Keratinocyte (primary cell): ENCODE results near the gene INSR.

ENCODE experiments used
- CTCF ChIP-seq, 3 experiments: IDR thresholded peaks in 1 of 3; conservative IDR thresholded peaks in 1 of 3; optimal IDR thresholded peaks in 1 of 3; 2 replicates in 2 of 3; 3 replicates in 1 of 3; pipeline versions ENCODE3 to v1.5.1; 2011; ENCODE audit warnings: low read length in 3 of 3, mild to moderate bottlenecking in 3 of 3, moderate library complexity in 2 of 3, control low read depth in 1 of 3, inconsistent platforms in 1 of 3; ENCODE audit not compliant: insufficient read depth in 2 of 3; ENCODE audit errors: extremely low read depth in 1 of 3
- EZH2 ChIP-seq: IDR thresholded peaks from one replicate; pipeline ENCODE4 v1.6.1; 2012; ENCODE audit warnings: inconsistent platforms, mild to moderate bottlenecking, low read length, moderate library complexity

GRCh38 chr19:7215176-7215575 lies 79.0 kb downstream of the INSR start:
- no peak for TF ChIP-seq CTCF (optimal IDR thresholded peaks at IDR 0.05 in 1 of 3, IDR thresholded peaks at IDR 0.05 in 1 of 3, conservative IDR thresholded peaks at IDR 0.05 in 1 of 3; ENCODE audit: extremely low read depth in 1 of 3, insufficient read depth in 2 of 3, low read length in 3 of 3)
- no peak for TF ChIP-seq EZH2
